Chondrocyte (in vitro differentiated cells): ENCODE measurements around the gene HPCAL4. TPM values are rescaled to one million over a fixed set of nuclear protein-coding genes. Genes with fewer than 3 reads are reported as not detected.

Source experiments
- DNase-seq: peaks from one replicate; pipeline ENCODE4 v3.0.0; 2021; ENCODE audit warnings: mixed read lengths, low spot score
- H3K27ac Mint-ChIP-seq: one replicate; pipeline ENCODE4 v1.8.0; 2021; ENCODE audit warnings: mild to moderate bottlenecking, moderate library complexity, mixed read lengths; ENCODE audit not compliant: unreplicated experiment
- H3K27me3 Mint-ChIP-seq: 2 replicates; pipeline ENCODE4 v1.8.0; 2021; ENCODE audit warnings: low read depth, mixed read lengths
- H3K36me3 Mint-ChIP-seq: 2 replicates; pipeline ENCODE4 v1.8.0; 2021; ENCODE audit warnings: low read depth, mixed read lengths
- H3K4me1 Mint-ChIP-seq: 2 replicates; pipeline ENCODE4 v1.8.0; 2021; ENCODE audit warnings: low read depth, mild to moderate bottlenecking, mixed read lengths
- H3K4me3 Mint-ChIP-seq: one replicate; pipeline ENCODE4 v1.8.0; 2021; ENCODE audit warnings: mild to moderate bottlenecking, moderate library complexity, mixed read lengths; ENCODE audit not compliant: unreplicated experiment
- H3K9me3 Mint-ChIP-seq: 2 replicates; pipeline ENCODE4 v1.8.0; 2021; ENCODE audit warnings: low read depth, mixed read lengths
- total RNA-seq: library from RNA; stranded (reverse); gene quantifications from 3 replicates; pipeline ENCODE4 v1.2.1, GENCODE V29; 2021
- TF ChIP-seq, protein P1 (sequence below): fragments of 200-600 bp; sonication (generic); IDR thresholded peaks from 2 replicates; pipeline ENCODE4 v1.5.0; 2021; ENCODE audit warnings: antibody characterized with exemption, mild to moderate bottlenecking, moderate library complexity

HPCAL4 gene
- total RNA-seq, 1 donor from 2014 or later: not detected

DNA sequence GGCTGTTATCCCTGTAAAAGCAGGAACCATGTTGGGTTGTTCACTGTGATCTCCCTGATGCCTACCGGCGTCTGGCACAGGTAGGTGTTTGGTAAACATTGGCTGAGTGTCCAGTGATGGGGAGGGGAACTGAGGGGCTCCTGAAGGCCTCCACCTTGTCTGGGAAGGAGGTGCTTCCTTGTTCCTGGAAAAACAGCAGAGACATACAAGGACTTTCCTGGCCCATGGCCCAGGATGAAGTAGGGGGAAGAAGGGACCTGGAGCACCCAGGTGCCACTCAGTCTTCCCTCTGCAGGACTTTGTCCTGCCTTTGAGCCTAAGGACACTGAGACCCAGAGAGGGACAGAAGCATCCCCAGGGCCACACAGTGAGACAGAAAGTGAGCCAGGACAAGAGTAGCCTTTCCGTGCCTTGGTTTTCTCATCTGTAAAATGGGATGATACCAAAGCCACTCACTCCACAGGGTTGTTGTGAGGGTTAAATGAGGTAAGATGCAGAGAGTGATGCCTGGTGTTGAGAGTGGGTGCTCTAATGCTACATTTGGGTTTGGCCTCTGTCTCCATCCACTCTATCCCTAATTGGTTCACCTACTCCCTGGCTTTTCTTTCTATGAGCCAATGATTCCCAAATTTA lies 45.7 kb downstream of the HPCAL4 start:
- Mint-ChIP-seq H3K4me1 (peaks cover 61% of the 10 kb centered on the region), H3K4me3 (no peak overlapping the region), H3K27ac (peak overlapping the region; percentile 94), H3K27me3 (no peaks in the 10 kb centered on the region), H3K36me3 (no peaks in the 10 kb centered on the region), H3K9me3 (no peaks in the 10 kb centered on the region)
- no peak for DNase-seq
- TF ChIP-seq, protein P1, sequence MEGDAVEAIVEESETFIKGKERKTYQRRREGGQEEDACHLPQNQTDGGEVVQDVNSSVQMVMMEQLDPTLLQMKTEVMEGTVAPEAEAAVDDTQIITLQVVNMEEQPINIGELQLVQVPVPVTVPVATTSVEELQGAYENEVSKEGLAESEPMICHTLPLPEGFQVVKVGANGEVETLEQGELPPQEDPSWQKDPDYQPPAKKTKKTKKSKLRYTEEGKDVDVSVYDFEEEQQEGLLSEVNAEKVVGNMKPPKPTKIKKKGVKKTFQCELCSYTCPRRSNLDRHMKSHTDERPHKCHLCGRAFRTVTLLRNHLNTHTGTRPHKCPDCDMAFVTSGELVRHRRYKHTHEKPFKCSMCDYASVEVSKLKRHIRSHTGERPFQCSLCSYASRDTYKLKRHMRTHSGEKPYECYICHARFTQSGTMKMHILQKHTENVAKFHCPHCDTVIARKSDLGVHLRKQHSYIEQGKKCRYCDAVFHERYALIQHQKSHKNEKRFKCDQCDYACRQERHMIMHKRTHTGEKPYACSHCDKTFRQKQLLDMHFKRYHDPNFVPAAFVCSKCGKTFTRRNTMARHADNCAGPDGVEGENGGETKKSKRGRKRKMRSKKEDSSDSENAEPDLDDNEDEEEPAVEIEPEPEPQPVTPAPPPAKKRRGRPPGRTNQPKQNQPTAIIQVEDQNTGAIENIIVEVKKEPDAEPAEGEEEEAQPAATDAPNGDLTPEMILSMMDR: no peak

GRCh38 chr1:39643705-39644104 lies 47.5 kb downstream of the HPCAL4 start:
- Mint-ChIP-seq H3K36me3 (no peaks in the 10 kb centered on the region), H3K4me1 (peaks cover 72% of the 10 kb centered on the region), H3K27me3 (no peaks in the 10 kb centered on the region), H3K27ac (peak overlapping the region; percentile 95), H3K9me3 (no peaks in the 10 kb centered on the region), H3K4me3 (no peak overlapping the region)
- DNase-seq: no peak
- TF ChIP-seq, protein P1: no peak

DNA sequence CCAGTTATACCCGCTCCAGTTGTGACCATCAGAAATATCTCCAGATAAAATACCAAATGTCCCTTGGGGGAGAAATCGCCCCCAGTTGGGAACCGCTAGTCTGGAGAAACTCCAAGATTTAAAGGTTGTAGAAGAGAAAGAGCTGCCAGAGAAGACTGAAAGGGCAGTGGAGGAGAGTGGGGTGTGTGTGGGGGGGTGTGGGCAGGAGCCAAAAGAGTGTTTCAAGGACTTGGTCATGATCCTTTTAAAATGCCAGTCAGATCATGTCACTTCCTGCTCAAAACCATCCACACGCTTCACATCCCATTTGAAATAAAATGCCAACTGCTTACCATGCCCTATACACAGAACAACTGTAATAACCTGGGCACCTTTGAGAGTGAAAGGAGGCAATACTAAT lies 48.4 kb downstream of the HPCAL4 start:
- H3K36me3 Mint-ChIP-seq: no peaks in the 10 kb centered on the region
- H3K27ac Mint-ChIP-seq: peak overlapping the region; percentile 95
- H3K27me3 Mint-ChIP-seq: no peaks in the 10 kb centered on the region
- DNase-seq: no peak
- H3K4me1 Mint-ChIP-seq: peaks cover 73% of the 10 kb centered on the region
- TF ChIP-seq, protein P1: no peak
- no peak overlapping the region for H3K4me3 Mint-ChIP-seq
- no peaks in the 10 kb centered on the region for H3K9me3 Mint-ChIP-seq

GRCh38 chr1:39640861-39641260 lies 50.4 kb downstream of the HPCAL4 start:
- no peak for DNase-seq
- TF ChIP-seq, protein P1: no peak
- no peaks in the 10 kb centered on the region for H3K27me3 Mint-ChIP-seq
- H3K27ac Mint-ChIP-seq: peak overlapping the region; percentile 75
- H3K9me3 Mint-ChIP-seq: no peaks in the 10 kb centered on the region
- peaks cover 2% of the 10 kb centered on the region for H3K36me3 Mint-ChIP-seq
- H3K4me3 Mint-ChIP-seq: no peak overlapping the region
- H3K4me1 Mint-ChIP-seq: peaks cover 73% of the 10 kb centered on the region

- Mint-ChIP-seq H3K27me3 (no peaks in the 10 kb centered on the region), H3K27ac (peak within 1 kb of the TSS; percentile 83), H3K9me3 (no peaks in the 10 kb centered on the region), H3K36me3 (peaks cover 3% of the 10 kb centered on the region), H3K4me1 (peaks cover 79% of the 10 kb centered on the region), H3K4me3 (peak within 1 kb of the TSS; percentile 78)
- no peak for DNase-seq
- TF ChIP-seq, protein P1: peak; percentile 76
These were observed 51.7 kb downstream of the HPCAL4 start, which contains the start of gene HEYL for GRCh38 chr1:39639305-39640130. TSS of gene HEYL (minus strand) at chr1:39639643. CDS start at chr1:39639625, 18 bp downstream.
